Endothelial cell of umbilical vein (primary cell): ENCODE results near the gene FER. TPM values are rescaled to one million over a fixed set of nuclear protein-coding genes. Genes with fewer than 3 reads are reported as not detected.

ENCODE experiments used
- BruUV-seq: library from RNA; stranded (reverse); fragments of 400-500 nt; replicated peaks from 2 replicates; lab custom pipeline; 2021; lab: Mats Ljungman, UMichigan
- CTCF ChIA-PET: fragments of 300-600, 350-600 bp; sonication (Branson Sonifier 250); formaldehyde crosslinking; loops from one replicate; lab custom pipeline; 2021; ENCODE audit warnings: antibody characterized with exemption, inconsistent platforms; lab: Charles Lee
- POLR2A ChIA-PET: fragments of 300-600, 350-600 bp; sonication (Branson Sonifier 250); formaldehyde crosslinking; loops from one replicate; lab custom pipeline; 2021; ENCODE audit warnings: antibody characterized with exemption, inconsistent platforms; lab: Charles Lee
- DNase-seq: peaks from one replicate; pipeline ENCODE4 v3.0.0-alpha.2; 2011; ENCODE audit warnings: low read depth, low spot score
- FAIRE-seq: peaks from 2 replicates; lab custom pipeline; 2011; peaks lifted over from hg19 to GRCh38; lab: Jason Lieb, UNC
- H2AFZ ChIP-seq: 2 replicates; pipeline ENCODE4 v1.6.0; 2012; ENCODE audit warnings: low read depth, low read length, control low read depth, inconsistent platforms
- H3K27ac ChIP-seq: 2 replicates; pipeline ENCODE4 v1.5.1; 2011; ENCODE audit warnings: low read depth, mild to moderate bottlenecking, control low read depth, low read length, moderate library complexity; ENCODE audit not compliant: insufficient read depth
- H3K27me3 ChIP-seq, 2 experiments: 2 replicates each; pipeline versions ENCODE4 v1.6.0 to v1.6.1; 2011; ENCODE audit warnings: low read length in 2 of 2, mixed read lengths in 1 of 2; ENCODE audit not compliant: control insufficient read depth in 2 of 2, insufficient read depth in 2 of 2
- H3K36me3 ChIP-seq, 2 experiments: 2 replicates in 1 of 2; 3 replicates in 1 of 2; pipeline ENCODE4 v1.5.1; 2011; ENCODE audit warnings: low read length in 2 of 2, mild to moderate bottlenecking in 1 of 2, moderate library complexity in 1 of 2; ENCODE audit not compliant: control insufficient read depth in 2 of 2, insufficient read depth in 2 of 2; ENCODE audit errors: extremely low read depth in 1 of 2
- H3K4me1 ChIP-seq: 3 replicates; pipeline ENCODE4 v1.5.1; 2011; ENCODE audit warnings: mild to moderate bottlenecking, low read length; ENCODE audit not compliant: control insufficient read depth, insufficient read depth; ENCODE audit errors: extremely low read depth
- H3K4me2 ChIP-seq: 2 replicates; pipeline ENCODE4 v1.6.1; 2011; ENCODE audit warnings: low read length, control low read depth, mixed read lengths; ENCODE audit not compliant: insufficient read depth
- H3K4me3 ChIP-seq, 3 experiments: fragments of 200-600 bp in 1 of 3; sonication (generic), shearing (Covaris generic) in 1 of 3; replicated peaks in 1 of 3; 2 replicates each; pipeline ENCODE4 v1.5.1; 2011 to 2016; ENCODE audit warnings: control low read depth in 3 of 3, low read length in 3 of 3, mild to moderate bottlenecking in 2 of 3, inconsistent platforms in 1 of 3, low read depth in 1 of 3, moderate library complexity in 1 of 3; ENCODE audit not compliant: insufficient read depth in 1 of 3
- H3K79me2 ChIP-seq: 2 replicates; pipeline ENCODE4 v1.6.0; 2012; ENCODE audit warnings: low read length, inconsistent platforms; ENCODE audit not compliant: control insufficient read depth, insufficient read depth
- H3K9ac ChIP-seq: replicated peaks from 2 replicates; pipeline ENCODE3; 2011; ENCODE audit warnings: low read length, control low read depth; ENCODE audit not compliant: insufficient read depth; ENCODE audit errors: extremely low read depth
- H3K9me1 ChIP-seq: replicated peaks from 3 replicates; pipeline ENCODE4 v1.6.0; 2011; ENCODE audit warnings: mild to moderate bottlenecking, low read length; ENCODE audit not compliant: control insufficient read depth, insufficient read depth; ENCODE audit errors: extremely low read depth
- H3K9me3 ChIP-seq: replicated peaks from 2 replicates; pipeline ENCODE4 v1.5.1; 2012; ENCODE audit warnings: low read length, inconsistent platforms; ENCODE audit not compliant: control insufficient read depth, insufficient read depth
- H4K20me1 ChIP-seq: replicated peaks from 2 replicates; pipeline ENCODE3; 2011; ENCODE audit warnings: mild to moderate bottlenecking, low read length; ENCODE audit not compliant: control insufficient read depth, insufficient read depth; ENCODE audit errors: extremely low read depth
- EZH2 ChIP-seq: IDR thresholded peaks from 2 replicates; pipeline ENCODE4 v1.6.1; 2012; ENCODE audit warnings: borderline replicate concordance, low read depth, mild to moderate bottlenecking, moderate library complexity, low read length, inconsistent platforms; ENCODE audit not compliant: severe bottlenecking
- FOS ChIP-seq: IDR thresholded peaks from 2 replicates; pipeline ENCODE4 v1.6.1; 2011; ENCODE audit warnings: mild to moderate bottlenecking, low read length, moderate library complexity, borderline replicate concordance; ENCODE audit not compliant: insufficient read depth
- GATA2 ChIP-seq: IDR thresholded peaks from 2 replicates; pipeline ENCODE4 v1.7.0; 2011; ENCODE audit warnings: low read depth, mild to moderate bottlenecking, moderate library complexity, mixed read lengths, low read length; ENCODE audit not compliant: insufficient read length, insufficient read depth
- JUN ChIP-seq: IDR thresholded peaks from 2 replicates; pipeline ENCODE4 v1.6.1; 2011; ENCODE audit warnings: borderline replicate concordance, low read depth; ENCODE audit not compliant: insufficient read length, insufficient read depth
- MYC ChIP-seq: IDR thresholded peaks from one replicate; pipeline ENCODE4 v1.6.1; 2011; ENCODE audit warnings: mild to moderate bottlenecking, low read depth, low read length
- POLR2A ChIP-seq: IDR thresholded peaks from 2 replicates; pipeline ENCODE4 v1.6.1; 2012; ENCODE audit warnings: low read depth, mild to moderate bottlenecking, control low read depth, low read length
- POLR2AphosphoS5 ChIP-seq: IDR thresholded peaks from 2 replicates; pipeline ENCODE4 v1.6.1; 2012; ENCODE audit warnings: low read depth, mild to moderate bottlenecking, control low read depth, low read length, moderate library complexity; ENCODE audit not compliant: insufficient read depth
- dilution Hi-C: fragments of 300-500 bp; cut with MboI; formaldehyde crosslinking; loops from one replicate; pipeline ENCODE4 v1.15.0; 2019; ENCODE audit warnings: low sequenced_read_pairs; ENCODE audit not compliant: extremely low pct_ligation_motif_present
- intact Hi-C: fragments of 100-400 bp; cut with micrococcal nuclease; formaldehyde crosslinking; loops from one replicate; pipeline ENCODE4 v1.10.0; 2022
- polyA plus RNA-seq, 4 experiments: library from polyadenylated mRNA; depleted of rRNA in 3 of 4; stranded (reverse) in 3 of 4; unstranded in 1 of 4; fragments of >200 nt; gene quantifications; 2 replicates each; pipeline versions ENCODE4 v1.2.1 to v1.2.3, GENCODE V29; 2011 to 2012; ENCODE audit warnings: missing spikeins in 1 of 4
- total RNA-seq: library from RNA; stranded (reverse); gene quantifications from 2 replicates; pipeline ENCODE4 v1.2.3, GENCODE V29; 2021
- TF ChIP-seq, protein P1 (sequence below): IDR thresholded peaks from 2 replicates; pipeline ENCODE4 v1.6.1; 2011; ENCODE audit not compliant: insufficient read depth, insufficient read length
- TF ChIP-seq, protein P2 (sequence below), 2 donors: IDR thresholded peaks; 1 replicate in 1 of 2; 2 replicates in 1 of 2; pipeline ENCODE4 v1.5.1; 2011; ENCODE audit warnings: low read length in 2 of 2, mild to moderate bottlenecking in 2 of 2, moderate library complexity in 2 of 2, control low read depth in 1 of 2, inconsistent platforms in 1 of 2, low read depth in 1 of 2; ENCODE audit not compliant: insufficient read depth in 1 of 2; ENCODE audit errors: extremely low read depth in 1 of 2

The FER gene
- total and polyA plus RNA-seq, 2 donors (not counting 3 experiments of a cell fraction or from before 2014, with no cell fraction given) = 2.3 to 27.5 TPM

DNA sequence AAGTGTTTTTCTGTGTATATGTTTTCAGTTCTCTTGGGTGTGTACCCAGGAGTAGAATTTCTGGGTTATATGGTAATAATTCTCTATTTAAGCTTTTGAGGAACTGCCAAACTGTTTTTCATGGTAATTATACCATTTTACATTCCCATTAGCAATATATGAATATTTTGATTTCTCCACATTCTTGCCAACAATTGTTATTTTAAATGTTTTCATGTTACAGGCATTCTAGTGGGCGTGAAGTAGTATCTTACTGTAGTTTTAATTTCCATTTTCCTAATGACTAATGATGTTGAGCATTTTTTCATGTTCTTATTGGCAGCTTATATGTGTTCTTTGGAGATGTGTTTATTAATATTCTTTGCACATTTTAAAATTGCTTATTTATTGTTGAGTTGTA lies 199.5 kb downstream of the FER start:
- intact Hi-C loops = no loop called here
- Histone ChIP-seq H3K9me1 (no peaks in the 10 kb centered on the region), H3K9me3 (no peaks in the 10 kb centered on the region), H4K20me1 (no peaks in the 10 kb centered on the region), H2AFZ (no peak overlapping the region), H3K27ac (no peak overlapping the region), H3K4me2 (no peak overlapping the region), H3K4me1 (no peaks in the 10 kb centered on the region), H3K79me2 (no peaks in the 10 kb centered on the region), H3K36me3 (no peaks in the 10 kb centered on the region), H3K4me3 (no peak overlapping the region), H3K27me3 (no peaks in the 10 kb centered on the region), H3K9ac (no peak overlapping the region)
- TF ChIP-seq EZH2 (no peak), MYC (no peak), GATA2 (no peak), FOS (no peak), JUN (no peak), POLR2A (no peak), POLR2AphosphoS5 (no peak)
- TF ChIP-seq, protein P1, sequence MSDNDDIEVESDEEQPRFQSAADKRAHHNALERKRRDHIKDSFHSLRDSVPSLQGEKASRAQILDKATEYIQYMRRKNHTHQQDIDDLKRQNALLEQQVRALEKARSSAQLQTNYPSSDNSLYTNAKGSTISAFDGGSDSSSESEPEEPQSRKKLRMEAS = no peak
- TF ChIP-seq, protein P2, sequence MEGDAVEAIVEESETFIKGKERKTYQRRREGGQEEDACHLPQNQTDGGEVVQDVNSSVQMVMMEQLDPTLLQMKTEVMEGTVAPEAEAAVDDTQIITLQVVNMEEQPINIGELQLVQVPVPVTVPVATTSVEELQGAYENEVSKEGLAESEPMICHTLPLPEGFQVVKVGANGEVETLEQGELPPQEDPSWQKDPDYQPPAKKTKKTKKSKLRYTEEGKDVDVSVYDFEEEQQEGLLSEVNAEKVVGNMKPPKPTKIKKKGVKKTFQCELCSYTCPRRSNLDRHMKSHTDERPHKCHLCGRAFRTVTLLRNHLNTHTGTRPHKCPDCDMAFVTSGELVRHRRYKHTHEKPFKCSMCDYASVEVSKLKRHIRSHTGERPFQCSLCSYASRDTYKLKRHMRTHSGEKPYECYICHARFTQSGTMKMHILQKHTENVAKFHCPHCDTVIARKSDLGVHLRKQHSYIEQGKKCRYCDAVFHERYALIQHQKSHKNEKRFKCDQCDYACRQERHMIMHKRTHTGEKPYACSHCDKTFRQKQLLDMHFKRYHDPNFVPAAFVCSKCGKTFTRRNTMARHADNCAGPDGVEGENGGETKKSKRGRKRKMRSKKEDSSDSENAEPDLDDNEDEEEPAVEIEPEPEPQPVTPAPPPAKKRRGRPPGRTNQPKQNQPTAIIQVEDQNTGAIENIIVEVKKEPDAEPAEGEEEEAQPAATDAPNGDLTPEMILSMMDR (IDR thresholded peaks at IDR 0.05; ENCODE audit: extremely low read depth in 1 of 2, insufficient read depth in 1 of 2, low read depth in 1 of 2, low read length in 2 of 2) = no peak
- ChIA-PET POLR2A (no interaction called here), CTCF (no interaction called here)
- dilution Hi-C loops = no loop called here
- FAIRE-seq (no peak), DNase-seq (no peak)
- no TSS peak for BruUV-seq
